HUES6 (cell line): ENCODE data around the gene S100A14.
"Not testable (repeated sequence)": the region's sequence is repeated elsewhere in the genome, so short reads cannot be mapped to it uniquely, and the experiment has no call there.

Experiments
- H3K27ac ChIP-seq: 2 replicates; pipeline ENCODE4 v1.7.0; 2013; ENCODE audit warnings: low read depth, mild to moderate bottlenecking, low read length, inconsistent platforms
- H3K27me3 ChIP-seq: 2 replicates; pipeline ENCODE4 v1.6.1; 2013; ENCODE audit warnings: low read length; ENCODE audit not compliant: control insufficient read depth, insufficient read depth
- H3K36me3 ChIP-seq: 2 replicates; pipeline ENCODE4 v1.6.1; 2013; ENCODE audit warnings: low read length; ENCODE audit not compliant: control insufficient read depth, insufficient read depth
- H3K4me1 ChIP-seq: 2 replicates; pipeline ENCODE4 v1.6.1; 2013; ENCODE audit warnings: low read length; ENCODE audit not compliant: control insufficient read depth, insufficient read depth
- H3K4me3 ChIP-seq: 2 replicates; pipeline ENCODE4 v1.5.1; 2013; ENCODE audit warnings: low read depth, low read length
- H3K9ac ChIP-seq: one replicate; pipeline ENCODE4 v1.6.1; 2013; ENCODE audit warnings: mild to moderate bottlenecking, low read length
- H3K9me3 ChIP-seq: 2 replicates; pipeline ENCODE4 v1.6.1; 2013; ENCODE audit warnings: low read depth, low read length; ENCODE audit not compliant: control insufficient read depth, insufficient read depth

Gene S100A14

DNA sequence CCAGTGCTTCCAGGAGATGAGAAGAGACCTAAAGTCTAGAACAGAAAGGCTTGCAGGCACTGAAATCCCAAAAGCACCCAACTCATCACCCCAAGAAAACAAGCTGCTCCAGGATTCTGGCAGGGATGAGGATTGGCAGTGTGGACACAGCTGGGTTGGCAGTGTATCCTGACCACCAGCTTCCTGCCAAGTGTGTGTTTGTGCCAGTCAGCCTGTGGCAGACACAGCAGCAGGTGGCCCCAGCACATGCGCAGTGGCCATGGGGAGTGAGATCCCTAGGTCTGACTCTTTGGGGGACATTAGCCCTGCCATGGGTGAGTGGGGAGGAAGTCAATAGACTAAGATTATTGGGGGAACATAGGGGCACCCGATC, 33.7 kb upstream of the S100A14 start:
- H3K4me1 ChIP-seq = no peaks in the 10 kb centered on the region; the same call in 1 of the 2 replicates
- no peaks in the 10 kb centered on the region for H3K9me3 ChIP-seq
- no peak overlapping the region for H3K27ac ChIP-seq
- H3K36me3 ChIP-seq = peaks cover 19% of the 10 kb centered on the region
- H3K27me3 ChIP-seq = no peaks in the 10 kb centered on the region
- no peak overlapping the region for H3K4me3 ChIP-seq
- no peak overlapping the region for H3K9ac ChIP-seq

DNA sequence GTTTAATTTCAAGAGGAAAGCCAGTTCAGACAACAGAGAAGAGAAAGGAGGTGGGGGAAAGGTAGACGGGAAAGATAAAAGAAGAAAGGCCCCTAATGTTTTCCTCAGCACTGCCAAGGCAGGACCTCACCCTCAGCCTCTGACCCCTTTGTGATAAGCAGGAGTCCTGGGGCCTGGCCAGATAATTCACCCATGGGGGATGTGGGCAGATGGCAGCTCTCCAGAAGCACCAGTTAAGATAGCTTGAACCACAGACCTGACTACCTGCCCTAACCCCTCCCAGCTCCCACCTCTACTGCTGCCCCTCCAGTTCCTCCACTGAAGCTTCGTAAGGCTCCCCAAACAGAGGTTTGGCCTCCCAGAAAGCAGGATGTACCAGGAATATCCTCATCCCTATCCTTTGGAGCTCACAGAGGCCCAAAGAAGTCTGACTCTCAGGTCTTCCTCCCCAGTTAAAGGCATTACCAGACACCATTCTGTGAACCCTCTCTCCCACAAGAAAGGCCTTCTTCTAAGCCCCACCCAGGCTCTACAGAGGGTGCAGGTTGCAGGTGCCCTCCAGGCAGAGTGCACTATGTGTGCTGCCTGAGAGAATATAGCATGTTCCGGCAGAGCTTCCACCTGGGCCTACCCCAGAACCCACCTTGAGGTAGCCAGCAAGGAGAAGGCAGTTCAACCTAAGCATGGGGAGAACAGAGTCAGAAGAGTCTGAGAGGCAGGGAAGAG, 33.2 kb upstream of the S100A14 start:
- Histone ChIP-seq H3K27me3 (no peaks in the 10 kb centered on the region), H3K4me3 (no peak overlapping the region), H3K36me3 (peaks cover 24% of the 10 kb centered on the region), H3K9me3 (no peaks in the 10 kb centered on the region), H3K27ac (no peak overlapping the region), H3K4me1 (no peaks in the 10 kb centered on the region; the same call in 1 of the 2 replicates), H3K9ac (no peak overlapping the region)

DNA sequence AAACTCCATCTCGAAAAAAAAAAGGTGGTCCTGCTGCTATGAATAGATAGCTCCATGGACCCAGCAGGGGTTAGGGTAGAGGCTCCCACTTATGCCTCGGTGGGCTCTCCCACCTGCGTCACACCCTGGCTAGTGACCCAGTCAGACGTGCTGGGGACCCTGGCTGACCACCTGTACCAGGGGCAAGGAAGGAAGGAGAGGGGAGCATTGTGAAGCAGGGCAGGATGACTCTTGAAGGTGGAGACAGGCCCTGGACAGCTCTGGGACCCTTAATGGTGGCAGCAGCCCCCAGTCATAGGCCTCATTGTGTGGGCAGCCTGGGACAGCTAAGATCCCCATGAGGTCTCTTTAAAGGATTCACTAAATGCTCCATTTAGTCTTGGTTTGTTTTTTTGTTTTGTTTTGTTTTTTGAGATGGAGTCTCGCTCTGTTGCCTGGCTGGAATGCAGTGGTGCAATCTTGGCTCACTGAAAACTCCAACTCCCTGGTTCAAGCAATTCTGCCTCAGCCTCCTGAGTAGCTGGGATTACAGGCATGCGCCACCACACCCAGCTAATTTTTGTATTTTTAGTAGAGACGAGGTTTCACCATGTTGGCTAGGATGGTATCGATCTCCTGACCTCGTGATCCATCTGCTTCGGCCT, 32.0 kb upstream of the S100A14 start:
- Histone ChIP-seq H3K9me3 (no peaks in the 10 kb centered on the region), H3K4me3 (no peak overlapping the region), H3K9ac (no peak overlapping the region)

DNA sequence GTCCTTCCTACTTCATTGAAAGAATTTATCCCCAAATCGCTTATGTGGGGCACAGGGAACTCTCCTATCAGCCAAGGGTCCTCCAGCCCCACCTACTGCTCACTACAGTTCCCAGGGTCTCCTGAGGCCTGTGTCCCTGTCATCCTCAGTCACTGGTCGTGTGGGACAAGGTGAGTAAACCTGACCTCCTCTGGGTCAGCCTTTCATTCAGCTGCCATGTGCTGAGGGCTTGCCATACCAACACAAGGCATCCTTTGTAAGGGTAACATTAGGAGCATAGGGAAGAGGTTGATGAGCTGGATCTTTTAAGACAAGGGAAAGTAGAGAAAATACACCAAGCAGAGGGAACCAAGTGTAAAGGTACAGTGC, 31.2 kb upstream of the S100A14 start:
- Histone ChIP-seq H3K9me3 (no peaks in the 10 kb centered on the region), H3K36me3 (peaks cover 44% of the 10 kb centered on the region), H3K4me3 (no peak overlapping the region), H3K9ac (no peak overlapping the region), H3K27me3 (no peaks in the 10 kb centered on the region), H3K27ac (no peak overlapping the region), H3K4me1 (no peaks in the 10 kb centered on the region; the same call in 1 of the 2 replicates)

More for the DNA sequence above, 32.0 kb upstream of the S100A14 start:
- Histone ChIP-seq H3K27ac (no peak overlapping the region), H3K27me3 (no peaks in the 10 kb centered on the region), H3K4me1 (no peaks in the 10 kb centered on the region; the same call in 1 of the 2 replicates), H3K36me3 (peaks cover 36% of the 10 kb centered on the region)

DNA sequence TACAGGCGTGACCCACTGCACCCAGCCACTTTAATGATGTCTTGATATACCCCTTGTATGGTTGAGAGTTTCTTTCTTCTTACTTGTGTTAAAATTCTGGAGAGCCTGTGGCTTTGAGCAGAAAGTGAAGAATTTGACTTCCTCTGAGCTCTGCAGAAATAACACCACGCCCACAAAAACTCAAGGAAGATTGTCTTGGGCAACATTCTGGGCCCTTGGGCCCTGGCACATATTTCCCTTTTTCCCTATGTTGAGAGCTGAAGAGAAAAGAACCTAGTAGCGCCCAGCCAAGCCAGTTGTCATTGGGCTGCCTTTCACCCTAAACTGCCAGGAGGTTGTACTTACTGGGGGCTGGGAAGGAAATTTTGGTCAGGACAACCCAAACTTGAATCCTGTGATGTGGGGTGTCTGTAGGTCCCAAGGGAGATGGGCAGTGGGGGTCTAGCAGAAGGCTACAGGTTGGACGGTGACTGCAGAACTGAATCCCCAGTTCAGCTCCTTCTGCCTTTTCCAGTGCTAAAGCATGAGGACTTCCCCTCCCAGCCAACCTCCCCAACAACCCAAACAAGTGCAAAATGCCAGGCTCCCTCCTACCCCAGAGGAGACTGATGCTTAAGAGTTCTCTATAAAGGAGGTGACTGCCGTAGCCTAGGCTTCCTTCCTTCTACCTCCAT, 30.7 kb upstream of the S100A14 start:
- Histone ChIP-seq H3K4me3 (no peak overlapping the region), H3K9me3 (no peaks in the 10 kb centered on the region), H3K27ac (no peak overlapping the region), H3K36me3 (peaks cover 49% of the 10 kb centered on the region), H3K27me3 (no peaks in the 10 kb centered on the region), H3K9ac (no peak overlapping the region), H3K4me1 (no peaks in the 10 kb centered on the region; the same call in 1 of the 2 replicates)

DNA sequence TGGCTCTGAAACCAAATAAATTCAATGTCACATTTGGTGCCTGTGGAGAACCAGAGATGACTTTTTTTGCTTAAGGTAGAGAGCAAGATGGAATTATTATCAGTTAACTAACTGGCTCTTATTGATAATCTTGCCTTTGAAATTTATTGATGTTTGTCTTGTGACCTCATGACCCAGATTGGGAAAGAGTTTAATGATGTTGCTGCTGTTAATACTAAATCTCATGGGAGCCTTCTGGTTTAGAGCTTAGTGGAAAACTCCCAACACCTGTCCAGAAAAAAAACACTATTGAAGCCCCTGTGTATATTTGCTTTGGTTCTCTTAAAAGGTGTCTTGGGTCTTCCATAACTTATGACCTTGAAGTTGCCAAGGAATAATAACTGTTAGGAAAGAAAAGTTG, 27.7 kb upstream of the S100A14 start:
- Histone ChIP-seq H3K4me1 (no peaks in the 10 kb centered on the region), H3K27ac (no peak overlapping the region), H3K9ac (no peak overlapping the region), H3K4me3 (no peak overlapping the region), H3K27me3 (no peaks in the 10 kb centered on the region), H3K36me3 (peaks cover 79% of the 10 kb centered on the region), H3K9me3 (no peaks in the 10 kb centered on the region)

DNA sequence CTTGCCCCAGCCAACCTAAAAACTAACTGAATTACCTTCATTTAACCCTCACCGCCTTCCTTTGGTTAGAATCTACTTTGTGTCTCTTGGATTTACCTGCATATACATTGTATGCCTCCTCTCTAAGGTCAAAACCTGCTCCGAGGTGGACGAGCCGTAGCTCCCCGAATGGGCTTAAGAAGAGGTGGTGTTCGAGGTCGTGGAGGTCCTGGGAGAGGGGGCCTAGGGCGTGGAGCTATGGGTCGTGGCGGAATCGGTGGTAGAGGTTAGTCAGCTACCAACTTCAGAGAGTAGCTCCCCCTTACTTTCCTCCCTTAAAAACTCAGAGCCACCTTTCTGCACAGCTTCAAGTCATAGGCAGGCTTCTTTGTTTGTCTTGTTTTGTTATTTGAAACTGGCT, 27.0 kb upstream of the S100A14 start:
- no peaks in the 10 kb centered on the region for H3K4me1 ChIP-seq
- H3K36me3 ChIP-seq = peaks cover 86% of the 10 kb centered on the region
- no peaks in the 10 kb centered on the region for H3K27me3 ChIP-seq
- H3K9ac ChIP-seq = no peak overlapping the region
- H3K4me3 ChIP-seq = no peak overlapping the region
- H3K27ac ChIP-seq = no peak overlapping the region
- no peaks in the 10 kb centered on the region for H3K9me3 ChIP-seq

DNA sequence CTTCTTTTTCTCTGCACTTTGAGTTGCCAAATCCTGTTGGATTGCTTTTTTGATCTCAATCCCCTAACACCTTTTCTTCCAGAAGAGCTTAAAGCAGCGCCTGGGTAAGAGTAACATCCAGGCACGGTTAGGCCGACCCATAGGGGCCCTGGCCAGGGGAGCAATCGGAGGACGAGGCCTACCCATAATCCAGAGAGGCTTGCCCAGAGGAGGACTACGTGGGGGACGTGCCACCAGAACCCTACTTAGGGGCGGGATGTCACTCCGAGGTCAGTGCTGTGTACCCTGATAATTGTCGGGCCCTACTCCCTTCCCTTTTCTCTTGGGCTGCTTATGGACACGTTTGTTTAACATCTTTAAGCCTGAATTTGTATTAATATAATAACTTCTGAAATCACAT, 26.0 kb upstream of the S100A14 start:
- no peak overlapping the region for H3K9ac ChIP-seq
- no peak overlapping the region for H3K4me3 ChIP-seq
- no peaks in the 10 kb centered on the region for H3K27me3 ChIP-seq
- H3K4me1 ChIP-seq = no peaks in the 10 kb centered on the region
- H3K9me3 ChIP-seq = no peaks in the 10 kb centered on the region
- H3K36me3 ChIP-seq = peaks cover 95% of the 10 kb centered on the region
- H3K27ac ChIP-seq = no peak overlapping the region

DNA sequence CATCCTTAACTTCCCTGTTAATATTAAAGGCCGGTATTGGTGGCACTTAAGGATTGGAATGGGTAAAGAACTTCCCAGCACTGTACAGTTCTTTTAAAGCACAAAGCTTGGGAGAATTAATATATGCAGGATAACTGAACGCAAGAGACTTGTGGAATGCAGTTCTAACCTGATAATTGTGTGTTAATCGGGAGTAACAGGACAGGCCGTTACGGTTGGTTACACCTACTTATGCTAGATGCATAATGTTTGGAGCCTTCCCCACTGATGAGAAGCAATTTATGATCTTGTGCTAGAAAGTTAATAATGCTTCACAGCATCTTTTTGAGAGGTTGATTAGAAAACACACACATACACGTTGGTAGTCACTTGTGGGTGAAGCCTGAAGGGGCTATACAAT, 24.7 kb upstream of the S100A14 start:
- Histone ChIP-seq H3K27me3 (no peaks in the 10 kb centered on the region), H3K4me1 (no peaks in the 10 kb centered on the region), H3K36me3 (peaks cover 100% of the 10 kb centered on the region), H3K9ac (no peak overlapping the region), H3K9me3 (no peaks in the 10 kb centered on the region), H3K27ac (no peak overlapping the region), H3K4me3 (no peak overlapping the region)

DNA sequence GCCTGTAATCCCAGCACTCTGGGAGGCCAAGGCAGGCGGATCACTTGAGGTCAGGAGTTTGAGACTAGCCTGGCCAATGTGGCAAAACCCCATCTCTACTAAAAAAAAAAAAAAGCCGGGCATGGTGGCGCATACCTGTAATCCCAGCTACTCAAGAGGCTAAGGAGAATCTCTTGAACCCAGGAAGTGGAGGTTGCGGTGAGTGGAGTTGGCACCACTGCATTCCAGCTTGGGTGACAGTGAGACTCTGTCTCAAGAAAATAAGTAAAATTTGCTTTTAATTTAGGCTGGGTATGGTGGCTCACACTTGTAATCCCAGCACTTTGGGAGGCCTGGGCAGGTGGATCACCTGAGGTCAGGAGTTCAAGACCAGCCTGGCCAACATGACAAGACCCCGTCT, 24.1 kb upstream of the S100A14 start:
- H3K9me3 ChIP-seq, H3K4me1 ChIP-seq, H3K27me3 ChIP-seq, H3K4me3 ChIP-seq, H3K9ac ChIP-seq, H3K27ac ChIP-seq: not testable (repeated sequence)
- H3K36me3 ChIP-seq = peaks cover 98% of the 10 kb centered on the region

DNA sequence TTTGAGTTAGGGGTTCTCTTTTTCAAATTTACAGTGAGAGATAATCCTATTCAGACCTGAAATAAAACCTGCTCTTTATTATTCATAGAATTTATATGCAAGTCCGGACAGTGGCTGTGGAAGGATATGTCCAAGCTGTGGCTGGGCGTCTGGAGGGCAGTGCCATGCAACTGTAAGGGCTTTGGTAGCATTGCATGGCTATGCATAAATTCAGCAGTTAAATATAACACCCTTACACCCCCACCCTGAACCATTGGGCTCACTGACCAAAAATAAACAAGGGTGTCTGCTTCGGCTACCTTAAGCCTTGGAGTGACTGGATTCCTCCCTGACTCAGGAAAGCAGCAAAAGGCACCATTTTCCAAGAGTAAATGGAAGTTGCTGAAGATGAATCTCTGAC, 23.2 kb upstream of the S100A14 start:
- Histone ChIP-seq H3K4me1 (no peaks in the 10 kb centered on the region), H3K27ac (no peak overlapping the region), H3K4me3 (no peak overlapping the region), H3K9me3 (no peaks in the 10 kb centered on the region), H3K9ac (no peak overlapping the region), H3K27me3 (no peaks in the 10 kb centered on the region), H3K36me3 (peaks cover 89% of the 10 kb centered on the region)
